ENCODE data around the gene TCEA2. TPM values are rescaled to one million over a fixed set of nuclear protein-coding genes. Genes with fewer than 3 reads are reported as not detected.

Gene TCEA2
- total RNA-seq, 2 donors from 2014 or later: 17.8 to 25.5 TPM

DNA sequence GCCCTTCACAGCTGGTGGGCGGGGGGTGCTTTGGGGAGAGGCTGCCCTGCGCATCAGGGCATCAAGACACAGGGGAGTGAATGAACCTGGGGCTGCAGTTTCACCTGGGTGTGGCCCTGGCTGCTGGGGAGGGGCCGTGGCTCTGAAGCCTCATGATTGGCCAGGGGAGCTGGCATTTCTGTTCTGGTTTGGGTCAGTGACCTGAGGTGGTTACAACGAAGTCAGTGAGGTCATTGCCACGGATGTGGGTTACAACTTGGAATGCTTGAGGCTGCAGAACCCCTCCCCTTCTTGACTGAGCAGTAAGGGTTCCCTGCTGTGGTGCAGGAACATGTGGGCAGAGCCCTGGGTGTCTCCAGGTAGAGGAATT, 3.0 kb downstream of the TCEA2 start:
- TF ChIP-seq, protein P1, sequence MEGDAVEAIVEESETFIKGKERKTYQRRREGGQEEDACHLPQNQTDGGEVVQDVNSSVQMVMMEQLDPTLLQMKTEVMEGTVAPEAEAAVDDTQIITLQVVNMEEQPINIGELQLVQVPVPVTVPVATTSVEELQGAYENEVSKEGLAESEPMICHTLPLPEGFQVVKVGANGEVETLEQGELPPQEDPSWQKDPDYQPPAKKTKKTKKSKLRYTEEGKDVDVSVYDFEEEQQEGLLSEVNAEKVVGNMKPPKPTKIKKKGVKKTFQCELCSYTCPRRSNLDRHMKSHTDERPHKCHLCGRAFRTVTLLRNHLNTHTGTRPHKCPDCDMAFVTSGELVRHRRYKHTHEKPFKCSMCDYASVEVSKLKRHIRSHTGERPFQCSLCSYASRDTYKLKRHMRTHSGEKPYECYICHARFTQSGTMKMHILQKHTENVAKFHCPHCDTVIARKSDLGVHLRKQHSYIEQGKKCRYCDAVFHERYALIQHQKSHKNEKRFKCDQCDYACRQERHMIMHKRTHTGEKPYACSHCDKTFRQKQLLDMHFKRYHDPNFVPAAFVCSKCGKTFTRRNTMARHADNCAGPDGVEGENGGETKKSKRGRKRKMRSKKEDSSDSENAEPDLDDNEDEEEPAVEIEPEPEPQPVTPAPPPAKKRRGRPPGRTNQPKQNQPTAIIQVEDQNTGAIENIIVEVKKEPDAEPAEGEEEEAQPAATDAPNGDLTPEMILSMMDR (IDR thresholded peaks at IDR 0.05): no peak
- Histone ChIP-seq H3K9me3 (no peaks in the 10 kb centered on the region), H3K4me1 (peaks cover 0 to 33% of the 10 kb centered on the region in 2 donors), H3K27ac (no peak overlapping the region), H3K36me3 (no peaks in the 10 kb centered on the region), H3K27me3 (no peaks in the 10 kb centered on the region), H3K4me3 (no peak overlapping the region)
- no peak for DNase-seq (ENCODE audit: low spot score)

DNA sequence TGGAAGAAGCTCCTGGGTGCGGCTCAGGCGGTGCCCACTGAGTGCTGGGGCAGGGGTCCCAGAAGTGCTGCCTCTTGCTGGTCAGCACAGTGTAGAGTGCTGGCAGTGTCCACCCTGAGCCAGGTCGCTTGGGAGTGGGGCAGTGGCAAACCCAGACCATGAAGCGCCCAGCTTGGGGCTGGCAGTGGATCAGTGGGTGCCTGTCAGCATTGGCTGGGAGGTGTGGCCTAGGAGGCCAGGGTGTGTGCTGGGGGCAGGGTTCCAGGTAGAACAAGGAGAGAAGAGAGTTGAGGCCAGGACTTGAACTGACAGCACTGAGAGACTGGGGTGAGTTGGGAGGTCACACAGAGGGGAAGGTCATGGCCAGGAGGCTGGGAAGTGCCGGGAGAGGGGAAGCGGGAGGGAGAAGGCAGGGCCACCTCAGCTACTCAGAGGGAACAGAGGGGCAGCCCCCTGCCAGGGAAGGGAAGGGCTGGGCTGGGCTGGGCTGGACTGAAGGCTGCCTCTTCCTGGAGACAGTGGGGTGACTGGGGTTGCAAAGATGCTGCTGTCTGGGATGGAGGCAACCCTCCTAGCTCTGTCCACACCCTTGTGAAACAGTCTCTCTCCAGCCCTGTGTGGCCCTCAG, 4.1 kb downstream of the TCEA2 start:
- no peak overlapping the region for H3K27ac ChIP-seq
- peaks cover 0 to 32% of the 10 kb centered on the region in 2 donors for H3K4me1 ChIP-seq
- TF ChIP-seq, protein P1 (IDR thresholded peaks at IDR 0.05): no peak
- no peaks in the 10 kb centered on the region for H3K27me3 ChIP-seq
- H3K9me3 ChIP-seq: no peaks in the 10 kb centered on the region
- no peak for DNase-seq (ENCODE audit: low spot score)
- H3K4me3 ChIP-seq: no peak overlapping the region
- H3K36me3 ChIP-seq: no peaks in the 10 kb centered on the region

DNA sequence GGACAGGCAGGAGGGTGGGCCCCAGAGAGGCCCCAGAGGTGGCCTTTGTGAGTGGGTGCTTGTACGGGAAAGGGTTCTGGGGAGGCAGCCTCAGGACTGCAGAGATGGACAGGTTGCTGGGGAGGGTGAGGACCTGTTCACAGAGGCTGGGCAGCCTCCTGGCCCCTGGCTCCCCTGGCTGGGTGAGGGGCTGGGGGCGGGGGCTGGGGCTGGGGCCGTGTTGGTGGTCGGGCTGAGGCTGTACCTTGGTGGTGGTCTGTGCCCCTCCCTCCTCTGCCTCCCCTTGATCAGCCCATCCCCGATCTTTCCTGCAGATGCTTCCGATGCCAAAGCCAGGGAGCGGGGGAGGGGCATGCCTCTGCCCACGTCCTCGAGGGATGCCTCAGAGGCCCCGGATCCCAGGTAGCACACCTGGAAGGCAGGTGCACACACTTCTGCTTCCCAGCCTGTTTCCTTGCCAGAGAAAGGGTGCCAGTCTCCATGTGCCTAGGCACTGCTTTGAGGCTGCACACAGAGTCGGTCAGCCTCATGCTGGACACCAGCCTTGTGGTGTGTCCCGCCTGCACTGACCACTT, 4.8 kb downstream of the TCEA2 start:
- DNase-seq (ENCODE audit: low spot score): no peak
- no peaks in the 10 kb centered on the region for H3K27me3 ChIP-seq
- no peak overlapping the region for H3K4me3 ChIP-seq
- H3K9me3 ChIP-seq: no peaks in the 10 kb centered on the region
- H3K36me3 ChIP-seq: peaks cover 6% of the 10 kb centered on the region
- TF ChIP-seq, protein P1 (IDR thresholded peaks at IDR 0.05): no peak
- H3K4me1 ChIP-seq: peaks cover 0 to 25% of the 10 kb centered on the region in 2 donors
- H3K27ac ChIP-seq: no peak overlapping the region

DNA sequence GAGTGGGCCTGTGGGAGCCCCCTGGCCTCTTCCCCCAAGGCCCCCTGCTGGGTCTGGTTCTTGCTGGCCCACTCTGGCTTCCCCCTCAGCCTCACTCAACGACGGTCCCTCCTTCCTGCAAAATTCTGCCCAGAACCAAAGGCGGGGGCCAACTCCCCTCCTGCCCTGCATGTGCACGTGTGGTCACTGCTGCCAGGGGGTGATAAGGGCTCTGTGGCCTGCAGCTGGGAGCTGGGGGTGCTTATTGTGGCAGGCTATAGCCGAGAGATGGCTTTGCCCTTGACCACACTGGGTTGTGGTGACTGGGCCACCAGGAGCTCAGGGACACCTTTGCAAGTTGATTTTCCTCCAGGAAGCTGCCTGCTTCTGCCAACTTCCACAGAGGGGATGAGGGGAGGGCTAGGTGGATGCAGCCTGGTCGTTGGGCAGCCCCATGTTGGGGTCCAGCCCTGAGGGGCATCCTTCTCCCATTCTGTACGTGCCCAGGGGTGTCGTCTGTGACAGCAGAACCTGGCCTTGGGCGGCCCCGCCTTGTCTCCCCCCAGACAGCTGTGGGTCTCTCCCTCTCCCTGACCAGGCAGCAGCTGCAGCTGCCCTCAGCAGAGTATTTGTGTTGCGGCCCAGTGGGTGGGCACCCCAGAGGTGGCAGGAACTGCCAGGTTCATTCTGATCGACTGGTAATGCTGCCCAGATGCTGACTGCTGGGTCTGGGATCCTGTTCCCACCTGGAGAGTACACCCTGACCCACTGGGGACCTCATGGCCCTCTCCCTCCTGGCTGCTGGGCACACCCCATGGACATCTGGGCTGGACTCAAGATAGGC, 5.6 kb downstream of the TCEA2 start:
- H3K4me3 ChIP-seq: no peak overlapping the region
- peaks cover 0 to 21% of the 10 kb centered on the region in 2 donors for H3K4me1 ChIP-seq
- no peaks in the 10 kb centered on the region for H3K9me3 ChIP-seq
- H3K27ac ChIP-seq: no peak overlapping the region
- H3K36me3 ChIP-seq: peaks cover 10% of the 10 kb centered on the region
- H3K27me3 ChIP-seq: no peaks in the 10 kb centered on the region
- DNase-seq (ENCODE audit: low spot score): no peak
- TF ChIP-seq, protein P1 (IDR thresholded peaks at IDR 0.05): no peak

DNA sequence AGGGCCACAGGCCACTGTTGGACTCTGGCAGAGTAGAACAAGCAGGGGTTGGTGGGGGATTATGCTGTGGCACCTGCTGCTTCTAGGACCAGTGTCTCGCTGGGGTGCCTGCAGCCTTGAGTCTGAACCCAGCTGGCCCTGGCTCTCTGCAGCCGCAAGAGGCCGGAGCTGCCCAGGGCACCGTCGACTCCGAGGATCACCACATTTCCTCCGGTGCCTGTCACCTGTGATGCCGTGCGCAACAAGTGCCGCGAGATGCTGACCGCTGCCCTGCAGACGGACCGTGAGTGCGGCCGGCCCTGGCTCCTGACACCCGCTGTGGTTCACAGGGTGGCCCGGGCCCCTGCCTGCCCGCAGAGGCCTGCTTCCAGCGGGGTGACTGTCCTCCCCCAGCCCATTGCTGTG, 6.2 kb downstream of the TCEA2 start:
- Histone ChIP-seq H3K27me3 (no peaks in the 10 kb centered on the region), H3K36me3 (peaks cover 16% of the 10 kb centered on the region), H3K27ac (no peak overlapping the region), H3K4me3 (no peak overlapping the region), H3K9me3 (no peaks in the 10 kb centered on the region), H3K4me1 (peaks cover 0 to 15% of the 10 kb centered on the region in 2 donors)
- TF ChIP-seq, protein P1 (IDR thresholded peaks at IDR 0.05): no peak
- DNase-seq (ENCODE audit: low spot score): no peak
